Activated CD8-positive, alpha-beta memory T cell treated with anti-CD3 and anti-CD28 coated beads, Interleukin-2, amount 10 ng/mL, durations not matched to agents 7 days and 5 days (primary cell): ENCODE data around the gene ARHGAP24. TPM values are rescaled to one million over a fixed set of nuclear protein-coding genes. Genes with fewer than 3 reads are reported as not detected.
"Not testable (repeated sequence)": the region's sequence is repeated elsewhere in the genome, so short reads cannot be mapped to it uniquely, and the experiment has no call there.

ENCODE experiments used
- ATAC-seq: fragments of 150-1000 bp; cut with Tn5 transposase; one replicate; pipeline ENCODE4 v1.10.0; 2021; ENCODE audit warnings: moderate library complexity
- CTCF ChIA-PET: fragments of 350-600 bp; sonication (Branson Sonifier 250); formaldehyde crosslinking; loops from one replicate; lab custom pipeline; 2021; ENCODE audit warnings: antibody characterized with exemption; lab: Charles Lee
- DNase-seq: peaks from one replicate; pipeline ENCODE4 v3.0.0-alpha.2; 2020
- H3K27ac Mint-ChIP-seq: one replicate; pipeline ENCODE4 v1.8.0; 2021; ENCODE audit warnings: mild to moderate bottlenecking, mixed read lengths
- H3K27me3 Mint-ChIP-seq: one replicate; pipeline ENCODE4 v1.8.0; 2021; ENCODE audit warnings: mixed read lengths
- H3K36me3 Mint-ChIP-seq: one replicate; pipeline ENCODE4 v1.8.0; 2021; ENCODE audit warnings: mild to moderate bottlenecking, mixed read lengths
- H3K4me1 Mint-ChIP-seq: one replicate; pipeline ENCODE4 v1.8.0; 2021; ENCODE audit warnings: mixed read lengths
- H3K4me3 Mint-ChIP-seq: one replicate; pipeline ENCODE4 v1.8.0; 2021; ENCODE audit warnings: mild to moderate bottlenecking, moderate library complexity, mixed read lengths
- H3K9me3 Mint-ChIP-seq: one replicate; pipeline ENCODE4 v1.8.0; 2022; ENCODE audit warnings: low read depth, mixed read lengths
- total RNA-seq, 2 experiments: library from RNA; stranded (reverse); gene quantifications; one replicate each; pipeline ENCODE4 v1.2.3, GENCODE V29; 2021

ARHGAP24 gene
- total RNA-seq, 2 experiments from 2014 or later: not detected

GRCh38 chr4:85853740-85854139 lies 378.8 kb downstream of the ARHGAP24 start:
- H3K9me3 Mint-ChIP-seq: not testable (repeated sequence)

GRCh38 chr4:85854546-85854945 lies 379.6 kb downstream of the ARHGAP24 start:
- Mint-ChIP-seq H3K27ac (no peak overlapping the region), H3K4me1 (no peaks in the 10 kb centered on the region), H3K9me3 (peaks cover 5% of the 10 kb centered on the region), H3K27me3 (no peaks in the 10 kb centered on the region), H3K4me3 (no peak overlapping the region), H3K36me3 (no peaks in the 10 kb centered on the region)
- ATAC-seq (no peak), DNase-seq (no peak)
- CTCF ChIA-PET: no interaction called here

More at GRCh38 chr4:85853740-85854139, 378.8 kb downstream of the ARHGAP24 start:
- H3K27ac Mint-ChIP-seq, ATAC-seq, H3K4me3 Mint-ChIP-seq, H3K4me1 Mint-ChIP-seq, H3K36me3 Mint-ChIP-seq, CTCF ChIA-PET, DNase-seq, H3K27me3 Mint-ChIP-seq: not testable (repeated sequence)

- CTCF ChIA-PET: no interaction called here
- ATAC-seq: no peak
- Mint-ChIP-seq H3K4me1 (no peaks in the 10 kb centered on the region), H3K36me3 (no peaks in the 10 kb centered on the region), H3K9me3 (no peaks in the 10 kb centered on the region), H3K4me3 (no peak overlapping the region), H3K27me3 (no peaks in the 10 kb centered on the region), H3K27ac (no peak overlapping the region)
- no peak for DNase-seq
Measured at GRCh38 chr4:85860066-85860740, 385.3 kb downstream of the ARHGAP24 start.

- no peak overlapping the region for H3K27ac Mint-ChIP-seq
- ATAC-seq: no peak
- CTCF ChIA-PET: no interaction called here
Measured at GRCh38 chr4:85861064-85861765, 386.3 kb downstream of the ARHGAP24 start.

GRCh38 chr4:85862896-85863295 lies 387.9 kb downstream of the ARHGAP24 start:
- Mint-ChIP-seq H3K4me1 (no peaks in the 10 kb centered on the region), H3K4me3 (no peak overlapping the region), H3K27ac (no peak overlapping the region), H3K36me3 (no peaks in the 10 kb centered on the region), H3K27me3 (no peaks in the 10 kb centered on the region), H3K9me3 (no peaks in the 10 kb centered on the region)
- CTCF ChIA-PET: no interaction called here
- DNase-seq: no peak
- no peak for ATAC-seq

More at GRCh38 chr4:85861064-85861765, 386.3 kb downstream of the ARHGAP24 start:
- Mint-ChIP-seq H3K4me3 (no peak overlapping the region), H3K4me1 (no peaks in the 10 kb centered on the region), H3K9me3 (no peaks in the 10 kb centered on the region), H3K27me3 (no peaks in the 10 kb centered on the region), H3K36me3 (no peaks in the 10 kb centered on the region)
- DNase-seq: no peak

- ATAC-seq (no peak), DNase-seq (no peak)
- Mint-ChIP-seq H3K36me3 (no peaks in the 10 kb centered on the region), H3K9me3 (no peaks in the 10 kb centered on the region), H3K27me3 (no peaks in the 10 kb centered on the region), H3K4me3 (no peak overlapping the region), H3K27ac (no peak overlapping the region), H3K4me1 (no peaks in the 10 kb centered on the region)
- CTCF ChIA-PET: no interaction called here
Measured at GRCh38 chr4:85864259-85865205, 389.6 kb downstream of the ARHGAP24 start.

- no peaks in the 10 kb centered on the region for H3K9me3 Mint-ChIP-seq
- no peak for ATAC-seq
Measured at GRCh38 chr4:85865256-85865655, 390.3 kb downstream of the ARHGAP24 start.

GRCh38 chr4:85866508-85866907 lies 391.6 kb downstream of the ARHGAP24 start:
- Mint-ChIP-seq H3K27ac (no peak overlapping the region), H3K4me1 (no peaks in the 10 kb centered on the region), H3K9me3 (no peaks in the 10 kb centered on the region), H3K36me3 (no peaks in the 10 kb centered on the region), H3K4me3 (no peak overlapping the region), H3K27me3 (no peaks in the 10 kb centered on the region)
- DNase-seq (no peak), ATAC-seq (no peak)
- CTCF ChIA-PET: no interaction called here

More at GRCh38 chr4:85865256-85865655, 390.3 kb downstream of the ARHGAP24 start:
- no peaks in the 10 kb centered on the region for H3K4me1 Mint-ChIP-seq
- CTCF ChIA-PET: no interaction called here
- H3K27ac Mint-ChIP-seq: no peak overlapping the region
- H3K27me3 Mint-ChIP-seq: no peaks in the 10 kb centered on the region
- H3K36me3 Mint-ChIP-seq: no peaks in the 10 kb centered on the region
- no peak overlapping the region for H3K4me3 Mint-ChIP-seq
- no peak for DNase-seq

GRCh38 chr4:85867271-85867670 lies 392.3 kb downstream of the ARHGAP24 start:
- Mint-ChIP-seq H3K27ac (no peak overlapping the region), H3K4me1 (no peaks in the 10 kb centered on the region), H3K36me3 (no peaks in the 10 kb centered on the region), H3K27me3 (no peaks in the 10 kb centered on the region), H3K9me3 (no peaks in the 10 kb centered on the region), H3K4me3 (no peak overlapping the region)
- DNase-seq (no peak), ATAC-seq (no peak)
- CTCF ChIA-PET: no interaction called here

GRCh38 chr4:85869181-85869580 lies 394.2 kb downstream of the ARHGAP24 start:
- no peak overlapping the region for H3K4me3 Mint-ChIP-seq
- no peaks in the 10 kb centered on the region for H3K36me3 Mint-ChIP-seq
- no peaks in the 10 kb centered on the region for H3K4me1 Mint-ChIP-seq
- no peaks in the 10 kb centered on the region for H3K9me3 Mint-ChIP-seq
- DNase-seq (no peak), ATAC-seq (no peak)
- no peaks in the 10 kb centered on the region for H3K27me3 Mint-ChIP-seq
- no peak overlapping the region for H3K27ac Mint-ChIP-seq
- CTCF ChIA-PET: no interaction called here

- no peak for DNase-seq
- no peak for ATAC-seq
- Mint-ChIP-seq H3K27ac (no peak overlapping the region), H3K27me3 (no peaks in the 10 kb centered on the region), H3K9me3 (no peaks in the 10 kb centered on the region), H3K36me3 (no peaks in the 10 kb centered on the region), H3K4me3 (no peak overlapping the region), H3K4me1 (no peaks in the 10 kb centered on the region)
- CTCF ChIA-PET: no interaction called here
Measured at GRCh38 chr4:85870298-85871083, 395.5 kb downstream of the ARHGAP24 start.

GRCh38 chr4:85873566-85873965 lies 398.6 kb downstream of the ARHGAP24 start:
- CTCF ChIA-PET: no interaction called here
- ATAC-seq (no peak), DNase-seq (no peak)
- no peak overlapping the region for H3K4me3 Mint-ChIP-seq
- no peaks in the 10 kb centered on the region for H3K36me3 Mint-ChIP-seq
- no peaks in the 10 kb centered on the region for H3K27me3 Mint-ChIP-seq
- H3K27ac Mint-ChIP-seq: no peak overlapping the region
- no peaks in the 10 kb centered on the region for H3K9me3 Mint-ChIP-seq
- no peaks in the 10 kb centered on the region for H3K4me1 Mint-ChIP-seq

- DNase-seq (no peak), ATAC-seq (no peak)
- no peak overlapping the region for H3K27ac Mint-ChIP-seq
- H3K36me3 Mint-ChIP-seq: no peaks in the 10 kb centered on the region
- CTCF ChIA-PET: no interaction called here
- H3K9me3 Mint-ChIP-seq: no peaks in the 10 kb centered on the region
- H3K27me3 Mint-ChIP-seq: no peaks in the 10 kb centered on the region
- no peak overlapping the region for H3K4me3 Mint-ChIP-seq
- H3K4me1 Mint-ChIP-seq: no peaks in the 10 kb centered on the region
Measured at GRCh38 chr4:85879518-85879917, 404.6 kb downstream of the ARHGAP24 start.
